Measurements from ENCODE around the gene TBCEL. TPM values are rescaled to one million over a fixed set of nuclear protein-coding genes. Genes with fewer than 3 reads are reported as not detected.

Gene TBCEL
- total RNA-seq, 1 experiment from 2014 or later, result 17.7 TPM

DNA sequence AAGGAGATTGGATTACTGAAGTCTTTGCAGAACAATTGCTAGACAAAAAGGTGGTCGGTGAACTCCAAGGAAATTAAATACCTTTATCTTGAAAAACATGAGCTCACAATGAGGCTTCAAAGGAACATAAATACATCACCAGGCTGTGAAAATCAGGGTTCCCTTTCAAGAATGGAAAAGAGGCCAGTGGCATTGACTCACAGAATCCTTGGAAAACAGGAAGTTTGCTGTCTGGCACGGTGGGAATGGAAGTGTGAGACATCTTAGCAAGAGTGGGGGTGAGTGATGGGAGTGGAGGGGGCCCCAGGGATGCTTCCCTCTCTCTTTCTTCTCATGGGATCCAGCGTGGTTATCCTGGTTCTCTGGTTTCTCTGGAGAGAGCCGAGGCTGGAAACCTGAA, 48.9 kb upstream of the TBCEL start:
- ATAC-seq, result no peak
- TF ChIP-seq RAD21 (IDR thresholded peaks at IDR 0.05; ENCODE audit: low read depth) (no peak), POLR2A (IDR thresholded peaks at IDR 0.05; ENCODE audit: borderline replicate concordance, extremely low read depth, insufficient read depth, insufficient read length) (no peak), CEBPB (IDR thresholded peaks at IDR 0.05; ENCODE audit: low read depth) (no peak), FOSL1 (IDR thresholded peaks at IDR 0.05; ENCODE audit: low read depth) (no peak), TCF7L2 (IDR thresholded peaks at IDR 0.05; ENCODE audit: borderline replicate concordance, extremely low read depth, insufficient read depth, insufficient read length) (no peak), POLR2AphosphoS5 (IDR thresholded peaks at IDR 0.05; ENCODE audit: low read depth, low read length) (no peak), SRF (IDR thresholded peaks at IDR 0.05; ENCODE audit: low read depth) (no peak), ZNF274 (IDR thresholded peaks at IDR 0.05; ENCODE audit: low read depth, low read length) (no peak), EZH2phosphoT487 (IDR thresholded peaks at IDR 0.05; ENCODE audit: borderline replicate concordance) (no peak), YY1 (IDR thresholded peaks at IDR 0.05; ENCODE audit: extremely low read depth, insufficient replicate concordance, low read depth, low read length) (no peak), SIN3A (IDR thresholded peaks at IDR 0.05; ENCODE audit: low read depth) (no peak)
- TF ChIP-seq, protein P1, sequence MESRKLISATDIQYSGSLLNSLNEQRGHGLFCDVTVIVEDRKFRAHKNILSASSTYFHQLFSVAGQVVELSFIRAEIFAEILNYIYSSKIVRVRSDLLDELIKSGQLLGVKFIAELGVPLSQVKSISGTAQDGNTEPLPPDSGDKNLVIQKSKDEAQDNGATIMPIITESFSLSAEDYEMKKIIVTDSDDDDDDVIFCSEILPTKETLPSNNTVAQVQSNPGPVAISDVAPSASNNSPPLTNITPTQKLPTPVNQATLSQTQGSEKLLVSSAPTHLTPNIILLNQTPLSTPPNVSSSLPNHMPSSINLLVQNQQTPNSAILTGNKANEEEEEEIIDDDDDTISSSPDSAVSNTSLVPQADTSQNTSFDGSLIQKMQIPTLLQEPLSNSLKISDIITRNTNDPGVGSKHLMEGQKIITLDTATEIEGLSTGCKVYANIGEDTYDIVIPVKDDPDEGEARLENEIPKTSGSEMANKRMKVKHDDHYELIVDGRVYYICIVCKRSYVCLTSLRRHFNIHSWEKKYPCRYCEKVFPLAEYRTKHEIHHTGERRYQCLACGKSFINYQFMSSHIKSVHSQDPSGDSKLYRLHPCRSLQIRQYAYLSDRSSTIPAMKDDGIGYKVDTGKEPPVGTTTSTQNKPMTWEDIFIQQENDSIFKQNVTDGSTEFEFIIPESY (IDR thresholded peaks at IDR 0.05; ENCODE audit: extremely low read depth, insufficient replicate concordance, low read length), result no peak
- TF ChIP-seq, protein P2, sequence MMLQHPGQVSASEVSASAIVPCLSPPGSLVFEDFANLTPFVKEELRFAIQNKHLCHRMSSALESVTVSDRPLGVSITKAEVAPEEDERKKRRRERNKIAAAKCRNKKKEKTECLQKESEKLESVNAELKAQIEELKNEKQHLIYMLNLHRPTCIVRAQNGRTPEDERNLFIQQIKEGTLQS (IDR thresholded peaks at IDR 0.05), result no peak
- TF ChIP-seq, protein P3, sequence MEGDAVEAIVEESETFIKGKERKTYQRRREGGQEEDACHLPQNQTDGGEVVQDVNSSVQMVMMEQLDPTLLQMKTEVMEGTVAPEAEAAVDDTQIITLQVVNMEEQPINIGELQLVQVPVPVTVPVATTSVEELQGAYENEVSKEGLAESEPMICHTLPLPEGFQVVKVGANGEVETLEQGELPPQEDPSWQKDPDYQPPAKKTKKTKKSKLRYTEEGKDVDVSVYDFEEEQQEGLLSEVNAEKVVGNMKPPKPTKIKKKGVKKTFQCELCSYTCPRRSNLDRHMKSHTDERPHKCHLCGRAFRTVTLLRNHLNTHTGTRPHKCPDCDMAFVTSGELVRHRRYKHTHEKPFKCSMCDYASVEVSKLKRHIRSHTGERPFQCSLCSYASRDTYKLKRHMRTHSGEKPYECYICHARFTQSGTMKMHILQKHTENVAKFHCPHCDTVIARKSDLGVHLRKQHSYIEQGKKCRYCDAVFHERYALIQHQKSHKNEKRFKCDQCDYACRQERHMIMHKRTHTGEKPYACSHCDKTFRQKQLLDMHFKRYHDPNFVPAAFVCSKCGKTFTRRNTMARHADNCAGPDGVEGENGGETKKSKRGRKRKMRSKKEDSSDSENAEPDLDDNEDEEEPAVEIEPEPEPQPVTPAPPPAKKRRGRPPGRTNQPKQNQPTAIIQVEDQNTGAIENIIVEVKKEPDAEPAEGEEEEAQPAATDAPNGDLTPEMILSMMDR (IDR thresholded peaks at IDR 0.05 in 2 of 3, conservative IDR thresholded peaks at IDR 0.05 in 1 of 3; ENCODE audit: borderline replicate concordance in 1 of 3, insufficient read depth in 1 of 3, low read depth in 2 of 3, low read length in 2 of 3), result no peak

More for the DNA sequence above, 48.9 kb upstream of the TBCEL start:
- H3K9me2 ChIP-seq (ENCODE audit: insufficient read depth), result no peaks in the 10 kb centered on the region
- H3K4me2 ChIP-seq (ENCODE audit: low read length), result no peak overlapping the region
- no peaks in the 10 kb centered on the region for H3K9me3 ChIP-seq (ENCODE audit: control insufficient read depth in 1 of 2, insufficient read depth in 1 of 2, low read depth in 1 of 2, low read length in 2 of 2)
- ChIA-PET RAD21 (ENCODE audit: low non-redundant PET in 1 of 2, low total read pairs in 2 of 2, uncharacterized antibody in 2 of 2, unreplicated experiment in 2 of 2) (no interaction called here), POLR2A (no interaction called here), CTCF (interaction anchor here (1.2 kb wide), 1 partner anchor 220 kb away, joined by 3 read pairs; no protein-coding TSS in a partner anchor)
- H4K20me1 ChIP-seq (ENCODE audit: insufficient read depth), result no peaks in the 10 kb centered on the region
- no peaks in the 10 kb centered on the region for H3K79me2 ChIP-seq (ENCODE audit: insufficient read depth, low read length)
- no peak overlapping the region for H3K27ac ChIP-seq (ENCODE audit: low read depth, low read length)
- H3K4me3 ChIP-seq (replicated peaks in 1 of 2; ENCODE audit: low read depth in 1 of 2, low read length in 2 of 2), result no peak overlapping the region
- peaks cover 0 to 4% of the 10 kb centered on the region in 2 experiments; a peak in 1 of 4 replicates for H3K4me1 ChIP-seq (ENCODE audit: control insufficient read depth in 1 of 2, insufficient read depth in 2 of 2, low read length in 2 of 2)
- no peak for DNase-seq (ENCODE audit: low read depth, low spot score)
- no peak overlapping the region for H2AFZ ChIP-seq (ENCODE audit: low read depth, low read length, poor library complexity, severe bottlenecking)
- intact Hi-C loops (cut with micrococcal nuclease), result no loop called here
- peaks cover 63% of the 10 kb centered on the region for H3K27me3 ChIP-seq (ENCODE audit: insufficient read depth, low read length)
- H3K36me3 ChIP-seq (ENCODE audit: control insufficient read depth in 1 of 2, insufficient read depth in 2 of 2, low read length in 2 of 2), result no peaks in the 10 kb centered on the region
- BruUV-seq (replicated peaks), result no TSS peak
- H3K9ac ChIP-seq (ENCODE audit: low read length), result no peak overlapping the region
